Measurements from ENCODE around the gene PPM1A. TPM values are rescaled to one million over a fixed set of nuclear protein-coding genes. Genes with fewer than 3 reads are reported as not detected.

PPM1A gene
- total and polyA plus RNA-seq, 8 donors = 13.6 to 95.5 (median 32.7) TPM

- TF ChIP-seq POLR2A (IDR thresholded peaks at IDR 0.05) (no peak), EP300 (IDR thresholded peaks at IDR 0.05) (no peak), POLR2AphosphoS5 (IDR thresholded peaks at IDR 0.05) (no peak)
- TF ChIP-seq, protein P1, sequence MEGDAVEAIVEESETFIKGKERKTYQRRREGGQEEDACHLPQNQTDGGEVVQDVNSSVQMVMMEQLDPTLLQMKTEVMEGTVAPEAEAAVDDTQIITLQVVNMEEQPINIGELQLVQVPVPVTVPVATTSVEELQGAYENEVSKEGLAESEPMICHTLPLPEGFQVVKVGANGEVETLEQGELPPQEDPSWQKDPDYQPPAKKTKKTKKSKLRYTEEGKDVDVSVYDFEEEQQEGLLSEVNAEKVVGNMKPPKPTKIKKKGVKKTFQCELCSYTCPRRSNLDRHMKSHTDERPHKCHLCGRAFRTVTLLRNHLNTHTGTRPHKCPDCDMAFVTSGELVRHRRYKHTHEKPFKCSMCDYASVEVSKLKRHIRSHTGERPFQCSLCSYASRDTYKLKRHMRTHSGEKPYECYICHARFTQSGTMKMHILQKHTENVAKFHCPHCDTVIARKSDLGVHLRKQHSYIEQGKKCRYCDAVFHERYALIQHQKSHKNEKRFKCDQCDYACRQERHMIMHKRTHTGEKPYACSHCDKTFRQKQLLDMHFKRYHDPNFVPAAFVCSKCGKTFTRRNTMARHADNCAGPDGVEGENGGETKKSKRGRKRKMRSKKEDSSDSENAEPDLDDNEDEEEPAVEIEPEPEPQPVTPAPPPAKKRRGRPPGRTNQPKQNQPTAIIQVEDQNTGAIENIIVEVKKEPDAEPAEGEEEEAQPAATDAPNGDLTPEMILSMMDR (IDR thresholded peaks at IDR 0.05) = no peak
- peaks cover 0 to 4% (median 0%) of the 10 kb centered on the region in 4 donors for H3K4me1 ChIP-seq
- H3K36me3 ChIP-seq = peaks cover 6 to 39% (median 33%) of the 10 kb centered on the region in 4 donors
- H3K27ac ChIP-seq = no peak overlapping the region
- H3K9me3 ChIP-seq = no peaks in the 10 kb centered on the region
- DNase-seq = no peak
- 85 to 94% (median 94%) methylated on average over 3 of the region's 3 CpGs for WGBS, 5 donors
- intact Hi-C loops (cut with DNase I; ENCODE audit: low total_unique reads) = no loop called here
- H3K27me3 ChIP-seq = no peaks in the 10 kb centered on the region
- no peak overlapping the region for H3K4me3 ChIP-seq
Observed at GRCh38 chr14:60294411-60295069, 45.5 kb downstream of the PPM1A start.

DNA sequence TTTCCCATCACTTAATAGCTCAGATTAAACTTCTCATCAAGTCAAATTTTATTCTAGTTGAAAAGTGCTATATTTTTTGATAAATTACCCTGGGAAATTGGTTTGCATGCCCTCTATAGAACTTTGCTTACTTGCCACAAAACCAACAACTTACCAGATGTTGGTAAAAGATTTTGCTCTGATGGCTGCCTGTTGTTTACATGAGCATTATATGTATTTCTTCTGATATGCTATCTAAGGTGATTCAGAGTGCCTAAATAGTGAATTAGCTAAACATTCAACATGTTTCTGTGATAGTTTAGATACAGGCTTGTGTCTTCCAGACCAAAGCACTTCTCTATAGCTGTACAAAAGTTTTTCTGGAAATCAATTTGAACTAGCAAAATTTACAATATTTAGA, 51.0 kb downstream of the PPM1A start:
- TF ChIP-seq, protein P1 (IDR thresholded peaks at IDR 0.05) = no peak
- TF ChIP-seq EP300 (IDR thresholded peaks at IDR 0.05) (no peak), POLR2AphosphoS5 (IDR thresholded peaks at IDR 0.05) (no peak)
- Histone ChIP-seq H3K36me3 (peaks cover 0 to 4% (median 0%) of the 10 kb centered on the region in 4 donors), H3K27ac (no peak overlapping the region), H3K27me3 (no peaks in the 10 kb centered on the region), H3K9me3 (no peaks in the 10 kb centered on the region), H3K4me1 (peaks cover 0 to 17% (median 2%) of the 10 kb centered on the region in 4 donors), H3K4me3 (no peak overlapping the region)
- intact Hi-C loops (cut with DNase I; ENCODE audit: low total_unique reads) = no loop called here
- DNase-seq = no peak

- no peak overlapping the region for H3K27ac ChIP-seq
- H3K9me3 ChIP-seq = no peaks in the 10 kb centered on the region
- TF ChIP-seq, protein P1 (IDR thresholded peaks at IDR 0.05) = no peak
- no peak for TF ChIP-seq POLR2AphosphoS5 (IDR thresholded peaks at IDR 0.05)
- no peak for TF ChIP-seq POLR2A (IDR thresholded peaks at IDR 0.05)
- TF ChIP-seq EP300 (IDR thresholded peaks at IDR 0.05) = no peak
- H3K4me3 ChIP-seq = no peak overlapping the region
- H3K4me1 ChIP-seq = peaks cover 0 to 14% (median 2%) of the 10 kb centered on the region in 4 donors
- no peaks in the 10 kb centered on the region for H3K27me3 ChIP-seq
- WGBS, 5 donors = 77 to 88% (median 83%) methylated on average over 5 of the region's 5 CpGs
- no peaks in the 10 kb centered on the region for H3K36me3 ChIP-seq
- no peak for DNase-seq
- intact Hi-C loops (cut with DNase I; ENCODE audit: low total_unique reads) = no loop called here
Observed at GRCh38 chr14:60301685-60302084, 52.7 kb downstream of the PPM1A start.

DNA sequence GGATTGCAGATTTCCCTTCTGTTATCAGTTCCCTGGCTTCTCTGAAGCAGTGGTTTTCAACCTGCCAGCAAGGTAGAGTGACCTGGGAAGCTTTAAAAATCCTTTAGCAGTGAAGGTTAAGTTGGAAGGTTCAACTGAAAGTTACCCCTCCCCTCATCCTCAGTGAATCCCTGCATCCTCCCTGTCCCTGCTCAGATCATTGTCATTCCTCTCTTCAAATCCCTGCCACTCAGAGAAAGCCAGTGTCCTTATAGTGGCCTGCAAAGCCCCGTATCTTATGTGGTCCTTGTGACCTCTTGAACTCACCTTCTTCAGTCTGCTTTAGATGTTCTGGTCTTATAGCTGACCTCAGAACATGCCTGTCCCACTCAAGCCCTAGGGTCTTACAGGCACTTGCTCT, 53.6 kb downstream of the PPM1A start:
- no peaks in the 10 kb centered on the region for H3K9me3 ChIP-seq
- TF ChIP-seq, protein P1 (IDR thresholded peaks at IDR 0.05) = no peak
- TF ChIP-seq EP300 (IDR thresholded peaks at IDR 0.05) (no peak), POLR2AphosphoS5 (IDR thresholded peaks at IDR 0.05) (no peak), POLR2A (IDR thresholded peaks at IDR 0.05) (no peak)
- WGBS, 5 donors = 60 to 88% (median 68%) methylated on average over 1 of the region's 1 CpG
- H3K4me3 ChIP-seq = no peak overlapping the region
- no peaks in the 10 kb centered on the region for H3K27me3 ChIP-seq
- no peak overlapping the region for H3K27ac ChIP-seq
- DNase-seq = no peak
- peaks cover 0 to 14% (median 2%) of the 10 kb centered on the region in 4 donors for H3K4me1 ChIP-seq
- no peaks in the 10 kb centered on the region for H3K36me3 ChIP-seq
- intact Hi-C loops (cut with DNase I; ENCODE audit: low total_unique reads) = no loop called here

Measured in stomach (tissue), 9 donors.